HG03045 (cell line): ENCODE measurements around the gene ZBTB49.

Source experiments
- ATAC-seq: cut with Tn5 transposase; IDR thresholded peaks from one replicate; pipeline ENCODE4 v1.9.1; 2021; ENCODE audit warnings: mild to moderate bottlenecking, moderate library complexity; ENCODE audit not compliant: unreplicated experiment

Gene ZBTB49

GRCh38 chr4:4355302-4355701, 65.3 kb downstream of the ZBTB49 start:
- no peak for ATAC-seq

GRCh38 chr4:4356106-4357041, 66.3 kb downstream of the ZBTB49 start:
- no peak for ATAC-seq

- ATAC-seq, result no peak
These were observed 68.2 kb downstream of the ZBTB49 start for GRCh38 chr4:4358093-4358854.

- ATAC-seq, result no peak
These were observed 71.8 kb downstream of the ZBTB49 start for GRCh38 chr4:4361883-4362282.

GRCh38 chr4:4362991-4363697, 73.1 kb downstream of the ZBTB49 start:
- ATAC-seq, result no peak

- ATAC-seq, result no peak
These were observed 74.0 kb downstream of the ZBTB49 start for GRCh38 chr4:4364061-4364460.

GRCh38 chr4:4364486-4365208, 74.6 kb downstream of the ZBTB49 start:
- no peak for ATAC-seq

- ATAC-seq, result no peak
These were observed 78.9 kb downstream of the ZBTB49 start for GRCh38 chr4:4368809-4369580.
